HepG2 (cell line): ENCODE data around the gene DHRS11. TPM values are rescaled to one million over a fixed set of nuclear protein-coding genes. Genes with fewer than 3 reads are reported as not detected.

Experiments
- ATAC-seq: fragments of 200-7000 bp; cut with Tn5 transposase; 3 replicates; pipeline ENCODE4 v1.9.1; 2020; ENCODE audit warnings: mild to moderate bottlenecking, moderate library complexity
- BruUV-seq: library from RNA; stranded (reverse); fragments of 400-500 nt; replicated peaks from 2 replicates; lab custom pipeline; 2021; lab: Mats Ljungman, UMichigan
- CTCF ChIA-PET: fragments of 300-600 bp; formaldehyde crosslinking; extraction: SDS; loops from one replicate; lab custom pipeline; 2021; ENCODE audit warnings: low total read pairs, inconsistent platforms, low intra/inter-chr PET ratio; lab: Yijun Ruan, JAX
- POLR2A ChIA-PET: fragments of 350-600 bp; sonication (Branson Sonifier 250); formaldehyde crosslinking; loops from one replicate; lab custom pipeline; 2020; ENCODE audit warnings: antibody characterized with exemption, inconsistent platforms; lab: Yijun Ruan, JAX
- DNase-seq: peaks from one replicate; pipeline ENCODE4 v3.0.0-alpha.2; 2015; ENCODE audit warnings: low spot score
- FAIRE-seq: peaks from 3 replicates; lab custom pipeline; 2011; peaks lifted over from hg19 to GRCh38; lab: Jason Lieb, UNC
- H2AFZ ChIP-seq: one replicate; pipeline ENCODE4 v1.6.1; 2011; ENCODE audit warnings: low read length, inconsistent platforms
- H3K27ac ChIP-seq: fragments of 300-600 bp; 3 replicates; pipeline ENCODE4 v1.8.0; 2011; ENCODE audit warnings: mixed run types, mild to moderate bottlenecking, mixed read lengths, low read length, inconsistent platforms; ENCODE audit not compliant: insufficient read depth; ENCODE audit errors: extremely low read length
- H3K27me3 ChIP-seq, 2 experiments: fragments of 200-600 bp in 1 of 2; 2 replicates in 1 of 2; 3 replicates in 1 of 2; pipeline versions ENCODE4 v1.6.0 to v1.8.0; 2011; ENCODE audit warnings: low read length in 2 of 2, mild to moderate bottlenecking in 2 of 2, moderate library complexity in 2 of 2, inconsistent platforms in 1 of 2; ENCODE audit not compliant: insufficient read depth in 2 of 2, control insufficient read depth in 1 of 2
- H3K36me3 ChIP-seq, 2 experiments: fragments of 200-600 bp in 1 of 2; replicated peaks in 1 of 2; 2 replicates in 1 of 2; 3 replicates in 1 of 2; pipeline versions ENCODE4 v1.5.1 to v1.8.0; 2011; ENCODE audit warnings: low read length in 2 of 2, inconsistent platforms in 1 of 2; ENCODE audit not compliant: insufficient read depth in 2 of 2, control insufficient read depth in 1 of 2
- H3K4me1 ChIP-seq: 2 replicates; pipeline ENCODE4 v1.5.1; 2012; ENCODE audit warnings: low read length, inconsistent platforms; ENCODE audit not compliant: insufficient read depth
- H3K4me2 ChIP-seq: 2 replicates; pipeline ENCODE4 v1.6.0; 2011; ENCODE audit warnings: low read depth, low read length, inconsistent platforms
- H3K4me3 ChIP-seq, 3 experiments: fragments of 200-600 bp in 1 of 3; sonication (generic), shearing (Covaris generic) in 1 of 3; replicated peaks in 1 of 3; 2 replicates each; pipeline ENCODE4 v1.5.1; 2011 to 2016; ENCODE audit warnings: low read length in 3 of 3, inconsistent platforms in 2 of 3, low read depth in 2 of 3, mild to moderate bottlenecking in 2 of 3, control low read depth in 1 of 3, mixed read lengths in 1 of 3; ENCODE audit not compliant: insufficient read depth in 1 of 3
- H3K79me2 ChIP-seq: one replicate; pipeline ENCODE4 v1.6.1; 2011; ENCODE audit warnings: low read length, inconsistent platforms; ENCODE audit not compliant: insufficient read depth
- H3K9ac ChIP-seq: 2 replicates; pipeline ENCODE4 v1.6.0; 2011; ENCODE audit warnings: mild to moderate bottlenecking, low read depth, low read length, inconsistent platforms; ENCODE audit not compliant: insufficient read depth
- H3K9me3 ChIP-seq: 2 replicates; pipeline ENCODE4 v1.5.1; 2012; ENCODE audit warnings: mild to moderate bottlenecking, low read length
- H4K20me1 ChIP-seq: 2 replicates; pipeline ENCODE4 v1.6.0; 2011; ENCODE audit warnings: inconsistent platforms, mild to moderate bottlenecking, low read length, moderate library complexity; ENCODE audit not compliant: insufficient read depth
- ARID3A ChIP-seq: IDR thresholded peaks from 2 replicates; pipeline ENCODE4 v1.6.1; 2012; ENCODE audit warnings: low read depth, low read length, improper control_type of control experiment
- ARID5B ChIP-seq: IDR thresholded peaks from 2 replicates; pipeline ENCODE4 v1.4.0; 2020; ENCODE audit warnings: mild to moderate bottlenecking, missing genetic modification reagents
- GMEB2 ChIP-seq: IDR thresholded peaks from 2 replicates; pipeline ENCODE4 v1.6.1; 2016; ENCODE audit warnings: missing biosample characterization, missing genetic modification reagents, low read depth
- MED8 ChIP-seq: sonication (generic); formaldehyde crosslinking; IDR thresholded peaks from 2 replicates; pipeline ENCODE4 v1.8.1; 2023; ENCODE audit warnings: mild to moderate bottlenecking, missing genetic modification reagents; ENCODE audit not compliant: insufficient replicate concordance
- RNF219 ChIP-seq: sonication (generic); formaldehyde crosslinking; IDR thresholded peaks from 2 replicates; pipeline ENCODE4 v1.5.0; 2020; ENCODE audit warnings: mild to moderate bottlenecking, missing genetic modification reagents
- SIX4 ChIP-seq: sonication (generic); formaldehyde crosslinking; IDR thresholded peaks from 2 replicates; pipeline ENCODE4 v1.4.0; 2020; ENCODE audit warnings: missing genetic modification reagents
- TIGD3 ChIP-seq: sonication (generic); formaldehyde crosslinking; IDR thresholded peaks from 2 replicates; pipeline ENCODE4 v1.5.1; 2020; ENCODE audit warnings: mild to moderate bottlenecking, missing genetic modification reagents, borderline replicate concordance
- ZNF746 ChIP-seq: sonication (generic); formaldehyde crosslinking; IDR thresholded peaks from 2 replicates; pipeline ENCODE4 v1.8.0; 2022; ENCODE audit warnings: mild to moderate bottlenecking, missing genetic modification reagents
- WGBS: methylation state at CpG from one replicate; pipeline ENCODE4 v1.1.6; 2017; ENCODE audit warnings: low lambda C conversion rate; 5-methylcytosine and 5-hydroxymethylcytosine counted together
- in situ Hi-C: cut with HindIII; loops from 2 replicates; pipeline ENCODE4 v1.10.0; 2017; ENCODE audit warnings: low pct_unique_long_range_greater_than_20kb; ENCODE audit not compliant: extremely low pct_ligation_motif_present
- intact Hi-C: fragments of 100-400 bp; cut with micrococcal nuclease; formaldehyde crosslinking; loops from one replicate; pipeline ENCODE4 v1.10.0; 2022; ENCODE audit not compliant: unreplicated experiment
- polyA plus RNA-seq, 8 experiments: library from polyadenylated mRNA; depleted of rRNA in 3 of 8; stranded (reverse) in 7 of 8; unstranded in 1 of 8; fragments of >200 nt; fragmentation: Illumina TruSeq in 4 of 8; extraction: Trizol in 4 of 8; gene quantifications; 2 replicates each; pipeline versions ENCODE4 v1.2.1 to v1.2.3, GENCODE V29; 2011 to 2016; ENCODE audit warnings: low read depth in 4 of 8, missing spikeins in 1 of 8, mixed read lengths in 1 of 8; ENCODE audit not compliant: insufficient read depth in 1 of 8
- total RNA-seq, 5 experiments: library from RNA; depleted of rRNA; stranded (reverse); fragments of >200 nt; fragmentation: Illumina TruSeq; extraction: Trizol; gene quantifications; 2 replicates each; pipeline ENCODE4 v1.2.3, GENCODE V29; 2016; ENCODE audit warnings: low read depth in 1 of 5

DHRS11 gene
- total and polyA plus RNA-seq, 2 of the 13 experiments (the other 11 are each of a cell fraction or from before 2014, with no cell fraction given) = 28.4 to 41.9 TPM

- Histone ChIP-seq H3K4me3 (peak within 1 kb of the TSS; percentile 71 to 90 (median 72)), H3K36me3 (peaks cover 1 to 6% of the 10 kb centered on the region in 2 experiments; a peak in 3 of 5 replicates), H2AFZ (peak within 1 kb of the TSS; percentile 42), H3K4me1 (peaks cover 42% of the 10 kb centered on the region), H4K20me1 (peaks cover 7% of the 10 kb centered on the region; the same call in 1 of the 2 replicates), H3K27ac (peak within 1 kb of the TSS; percentile 91), H3K79me2 (peaks cover 23% of the 10 kb centered on the region), H3K9me3 (no peaks in the 10 kb centered on the region), H3K27me3 (no peaks in the 10 kb centered on the region; a peak in 1 of 5 replicates), H3K4me2 (peak within 1 kb of the TSS; percentile 99), H3K9ac (peak within 1 kb of the TSS; percentile 90)
- POLR2A ChIA-PET = interaction anchor here (0.8 to 5.7 kb wide), 11 partner anchors 9 to 466 kb away, joined by 3 to 71 read pairs (median 6); partner anchors contain the start of genes DHRS11, GGNBP2, MYO19 and PIGW
- CTCF ChIA-PET = no interaction called here
- intact Hi-C loops = no loop called here
- ATAC-seq (peak; percentile 84), DNase-seq (peak; percentile 86), FAIRE-seq (no peak)
- in situ Hi-C loops = loop anchor here (25.0 kb wide), 1 partner anchor 636 kb away; no protein-coding TSS in a partner anchor
- 1% methylated on average over 18 of the region's 60 CpGs for WGBS
- TSS peak; percentile 61 for BruUV-seq
- no peak; the same call in 1 of the 2 replicates for TF ChIP-seq TIGD3
- no peak for TF ChIP-seq GMEB2 (CRISPR knock-in tag)
- TF ChIP-seq RNF219 (CRISPR knock-in tag) = peak; percentile 51; the same call in 1 of the 2 replicates
- TF ChIP-seq SIX4 (CRISPR knock-in tag) = no peak
- no peak for TF ChIP-seq MED8
- TF ChIP-seq ARID5B (CRISPR knock-in tag) = no peak; the same call in none of the 2 replicates
- TF ChIP-seq ZNF746 (CRISPR knock-in tag) = peak; percentile 77; the same call in 1 of the 2 replicates
- TF ChIP-seq ARID3A = no peak
Observed at GRCh38 chr17:36601303-36602029, 9.8 kb downstream of the DHRS11 start, which contains the start of gene MRM1. MRM1 (plus strand) TSS chr17:36601583; CDS start chr17:36601811, 228 bp downstream.
